Occipital lobe (tissue), 2 donors: ENCODE measurements around the gene HECTD3. TPM values are rescaled to one million over a fixed set of nuclear protein-coding genes. Genes with fewer than 3 reads are reported as not detected.
"Not testable (repeated sequence)": the region's sequence is repeated elsewhere in the genome, so short reads cannot be mapped to it uniquely, and the experiment has no call there.

Experiments used
- DNase-seq: peaks from one replicate; lab custom pipeline; 2025; lab: John Stamatoyannopoulos, UW
- total RNA-seq: library from RNA; depleted of rRNA; stranded (reverse); fragments of >200 nt; gene quantifications from one replicate; pipeline ENCODE4 v1.2.3, GENCODE V29; 2014

The HECTD3 gene
- total RNA-seq, 1 donor from 2014 or later: 17.6 TPM

- no peak for DNase-seq
Measured at GRCh38 chr1:44994309-44994898, 16.7 kb downstream of the HECTD3 start.

GRCh38 chr1:44988531-44989156 is 22.5 kb downstream of the HECTD3 start:
- DNase-seq: no peak

DNA sequence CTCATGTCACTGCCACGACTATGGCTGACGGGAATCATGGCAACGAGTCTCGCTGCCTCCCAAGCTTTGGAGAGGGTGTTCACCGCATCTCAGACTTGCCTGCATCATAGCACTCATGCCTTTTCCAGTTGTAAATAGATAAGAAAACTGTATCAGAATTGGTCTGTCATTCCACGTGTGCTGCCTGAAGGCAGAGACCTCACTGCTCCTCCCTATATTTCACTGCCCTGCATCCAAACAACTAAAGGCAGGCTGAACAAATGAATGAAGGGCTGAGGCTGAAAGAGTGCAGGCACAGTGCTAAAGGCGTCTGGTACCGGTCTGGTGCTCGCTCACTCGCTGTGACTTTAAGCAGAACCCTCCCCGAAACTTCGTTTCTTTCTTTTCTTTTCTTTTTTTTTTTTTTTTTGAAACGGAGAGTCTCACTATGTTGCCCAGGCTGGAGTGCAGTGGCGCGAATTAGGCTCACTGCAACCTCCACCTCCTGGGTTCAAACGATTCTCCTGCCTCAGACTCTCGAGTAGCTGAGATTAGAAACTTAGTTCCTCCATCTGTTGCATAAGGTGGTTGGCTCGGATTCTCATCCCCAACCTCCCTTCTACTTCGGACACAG is 25.3 kb downstream of the HECTD3 start:
- DNase-seq: no peak

DNA sequence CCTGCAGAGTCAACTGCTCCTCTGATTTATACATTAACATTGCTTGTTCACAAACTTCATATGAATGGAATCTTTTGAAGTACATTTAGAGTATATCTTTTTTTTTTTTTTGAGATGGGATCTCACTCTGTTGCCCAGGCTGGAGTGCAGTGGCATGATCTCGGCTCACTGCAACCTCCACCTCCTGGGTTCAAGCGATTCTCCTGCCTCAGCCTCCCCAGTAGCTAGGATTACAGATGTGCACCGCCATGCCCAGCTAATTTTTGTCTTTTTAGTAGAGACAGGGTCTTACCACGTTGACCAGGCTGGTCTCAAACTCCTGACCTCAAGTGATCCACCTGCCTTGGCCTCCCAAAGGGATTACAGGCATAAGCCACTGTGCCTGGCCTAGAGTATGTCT is 33.8 kb downstream of the HECTD3 start:
- DNase-seq: not testable (repeated sequence)

DNA sequence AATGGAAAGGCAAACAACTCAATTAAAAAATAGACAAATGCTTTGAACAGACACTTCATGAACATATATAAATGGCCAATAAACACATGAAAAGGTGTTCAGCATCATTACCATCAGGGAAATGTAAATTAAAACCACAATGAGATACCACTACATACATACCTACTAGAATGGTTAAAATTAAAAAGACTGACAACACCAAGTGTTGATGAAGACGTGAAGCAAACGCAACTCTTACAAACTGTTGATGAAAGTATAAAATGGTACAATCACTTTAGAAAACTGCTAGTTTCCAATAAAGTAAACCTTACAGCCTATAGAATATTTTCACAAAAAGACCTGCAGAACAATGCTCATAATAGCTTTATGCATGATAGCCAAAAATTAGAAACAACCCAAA is 34.9 kb downstream of the HECTD3 start:
- DNase-seq: no peak

DNA sequence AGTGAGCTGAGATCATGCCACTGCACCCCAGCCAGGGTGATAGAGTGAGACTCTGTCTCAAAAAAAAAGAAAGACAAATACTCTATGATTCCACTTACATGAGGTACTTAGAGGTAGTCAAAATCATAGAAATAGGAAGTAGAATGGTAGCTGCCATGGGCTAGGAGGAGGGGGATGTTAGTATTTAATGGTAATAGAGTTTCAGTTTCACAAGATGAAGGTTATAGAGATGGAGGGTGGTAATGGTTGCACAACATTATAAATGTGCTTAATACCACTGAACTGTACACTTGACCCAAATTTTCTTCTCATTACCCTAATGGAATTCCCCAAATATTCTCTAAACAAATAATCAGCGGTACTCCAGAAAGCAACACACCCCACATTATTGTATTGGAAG is 37.5 kb downstream of the HECTD3 start:
- no peak for DNase-seq

DNA sequence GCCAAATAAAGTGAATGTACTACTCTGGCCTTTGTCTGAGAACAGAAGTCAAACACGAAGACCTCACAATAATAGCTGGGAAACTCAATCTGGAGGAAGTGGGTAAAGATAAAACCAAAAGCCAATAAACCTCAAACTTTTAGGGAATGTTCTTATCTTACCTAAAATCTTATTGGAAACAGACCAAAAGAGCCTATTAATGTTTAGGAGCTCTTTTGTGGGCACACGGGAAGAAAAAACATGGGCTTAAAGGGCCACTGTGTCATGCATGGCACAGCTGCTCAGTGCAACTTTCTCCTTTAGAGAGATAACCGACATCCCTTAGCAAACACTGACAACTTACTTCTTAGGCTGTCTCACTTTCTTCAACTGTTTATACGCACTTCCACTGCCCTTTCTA is 40.8 kb downstream of the HECTD3 start:
- no peak for DNase-seq

GRCh38 chr1:44964396-44964795 is 46.7 kb downstream of the HECTD3 start:
- no peak for DNase-seq

DNA sequence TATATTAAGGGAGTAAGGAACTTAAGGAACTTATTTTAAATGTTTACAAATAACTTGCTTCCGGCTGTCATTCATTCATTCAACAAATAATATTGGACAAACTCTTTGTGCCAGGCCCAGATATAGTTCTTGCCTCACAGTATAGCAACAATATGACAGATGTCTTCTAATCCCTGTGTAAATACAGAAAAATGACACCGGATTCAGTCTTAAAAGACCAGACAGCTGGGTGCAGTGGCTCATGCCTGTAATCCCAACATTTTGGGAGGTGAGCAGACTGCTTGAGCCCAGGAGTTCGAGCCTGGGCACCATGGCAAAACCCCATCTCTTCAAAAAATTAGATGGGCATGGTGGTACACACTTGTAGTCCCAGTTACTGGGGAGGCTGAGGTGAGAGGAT is 48.4 kb downstream of the HECTD3 start:
- no peak for DNase-seq

DNA sequence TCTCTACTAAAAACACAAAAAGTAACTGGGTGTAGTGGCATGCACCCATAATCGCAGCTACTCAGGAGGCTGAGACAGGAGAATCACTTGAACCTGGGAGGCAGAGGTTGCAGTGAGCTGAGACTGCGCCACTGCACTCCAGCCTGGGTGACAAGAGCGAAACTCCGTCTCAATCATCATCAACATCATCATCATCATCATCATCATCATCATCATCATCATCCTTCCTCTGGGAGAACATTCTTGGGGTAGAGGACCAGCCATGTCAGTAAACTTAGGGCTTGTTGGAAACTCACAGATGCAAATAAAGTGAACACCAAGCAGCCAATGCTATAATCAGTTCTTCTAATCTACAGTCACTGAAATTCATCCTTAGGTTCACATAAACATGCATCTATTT is 49.1 kb downstream of the HECTD3 start:
- not testable (repeated sequence) for DNase-seq

DNA sequence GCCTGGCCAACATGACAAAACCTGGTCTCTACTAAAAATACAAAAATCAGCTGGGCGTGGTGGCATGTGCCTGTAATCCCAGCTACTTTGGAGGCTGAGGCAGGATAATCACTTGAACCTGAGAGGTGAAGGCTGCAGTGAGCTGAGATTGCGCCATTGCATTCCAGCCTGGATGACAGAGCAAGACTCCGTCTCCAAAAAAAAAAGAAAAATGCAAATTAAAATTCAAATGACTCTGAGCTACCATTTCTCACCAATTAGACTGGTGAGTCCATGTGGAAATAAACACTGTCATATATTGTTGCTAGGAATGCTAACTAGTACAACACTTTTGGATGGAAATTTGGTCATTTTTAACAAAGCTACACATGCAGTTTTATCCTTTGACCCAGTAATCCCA is 53.6 kb downstream of the HECTD3 start:
- not testable (repeated sequence) for DNase-seq

GRCh38 chr1:44956077-44956476 is 55.0 kb downstream of the HECTD3 start:
- not testable (repeated sequence) for DNase-seq

Other genes with a start within 250 kb of the HECTD3 start
- gene RPS8, start 235.8 kb downstream of the HECTD3 start, total RNA-seq: 1,634 TPM
- gene BEST4, start 223.2 kb downstream of the HECTD3 start, total RNA-seq: 0.16 TPM
- 10.0 TPM for gene PLK3, start 210.9 kb downstream of the HECTD3 start, total RNA-seq
- not detected for gene DYNLT4, start 204.0 kb downstream of the HECTD3 start, total RNA-seq
- gene BTBD19, start 202.8 kb downstream of the HECTD3 start, total RNA-seq: 0.47 TPM
- 1.4 TPM for gene PTCH2, start 168.1 kb downstream of the HECTD3 start, total RNA-seq
- gene EIF2B3, start 24.7 kb downstream of the HECTD3 start, total RNA-seq: 33.1 TPM
- 61.8 TPM for gene UROD, start 930 bp upstream of the HECTD3 start, total RNA-seq
- gene ZSWIM5, start 195.3 kb upstream of the HECTD3 start, total RNA-seq: 22.6 TPM